GM23338 (cell line): ENCODE measurements around the gene PPFIA4.

Experiments used
- TF ChIP-seq, protein P1 (sequence below), 2 experiments: fragments of 200-600 bp in 1 of 2; sonication (generic) in 1 of 2; conservative IDR thresholded peaks; 2 replicates each; pipeline versions ENCODE4 v1.5.1 to v1.6.1; 2016 to 2017; ENCODE audit warnings: antibody characterized with exemption in 2 of 2, low read depth in 2 of 2, mild to moderate bottlenecking in 2 of 2, moderate library complexity in 1 of 2
- TF ChIP-seq, protein P2 (sequence below): IDR thresholded peaks from 2 replicates; pipeline ENCODE4 v1.6.1; 2016; ENCODE audit warnings: antibody characterized with exemption

DNA sequence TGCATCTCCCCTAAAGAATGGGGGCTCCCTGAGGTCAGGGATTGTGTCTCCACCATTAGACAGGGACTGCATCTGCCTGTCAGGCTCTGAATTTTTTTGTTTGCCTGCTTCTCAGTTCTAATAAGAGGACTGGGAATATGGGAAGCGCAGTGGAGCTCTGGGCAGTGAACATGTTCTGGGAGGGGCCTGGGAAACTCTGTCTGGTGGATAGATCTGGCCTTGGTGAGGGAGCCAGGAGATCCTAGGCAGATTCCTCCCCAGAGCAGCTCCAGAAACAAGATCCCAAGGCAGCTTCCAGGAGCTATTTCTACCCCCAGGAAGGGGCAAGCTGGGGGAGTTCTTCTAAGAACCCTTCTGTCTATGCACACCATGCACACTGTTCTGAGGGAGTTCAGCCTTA lies 72.2 kb downstream of the PPFIA4 start:
- TF ChIP-seq, protein P1, sequence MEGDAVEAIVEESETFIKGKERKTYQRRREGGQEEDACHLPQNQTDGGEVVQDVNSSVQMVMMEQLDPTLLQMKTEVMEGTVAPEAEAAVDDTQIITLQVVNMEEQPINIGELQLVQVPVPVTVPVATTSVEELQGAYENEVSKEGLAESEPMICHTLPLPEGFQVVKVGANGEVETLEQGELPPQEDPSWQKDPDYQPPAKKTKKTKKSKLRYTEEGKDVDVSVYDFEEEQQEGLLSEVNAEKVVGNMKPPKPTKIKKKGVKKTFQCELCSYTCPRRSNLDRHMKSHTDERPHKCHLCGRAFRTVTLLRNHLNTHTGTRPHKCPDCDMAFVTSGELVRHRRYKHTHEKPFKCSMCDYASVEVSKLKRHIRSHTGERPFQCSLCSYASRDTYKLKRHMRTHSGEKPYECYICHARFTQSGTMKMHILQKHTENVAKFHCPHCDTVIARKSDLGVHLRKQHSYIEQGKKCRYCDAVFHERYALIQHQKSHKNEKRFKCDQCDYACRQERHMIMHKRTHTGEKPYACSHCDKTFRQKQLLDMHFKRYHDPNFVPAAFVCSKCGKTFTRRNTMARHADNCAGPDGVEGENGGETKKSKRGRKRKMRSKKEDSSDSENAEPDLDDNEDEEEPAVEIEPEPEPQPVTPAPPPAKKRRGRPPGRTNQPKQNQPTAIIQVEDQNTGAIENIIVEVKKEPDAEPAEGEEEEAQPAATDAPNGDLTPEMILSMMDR (conservative IDR thresholded peaks at IDR 0.05; ENCODE audit: low read depth in 2 of 2): no peak
- TF ChIP-seq, protein P2, sequence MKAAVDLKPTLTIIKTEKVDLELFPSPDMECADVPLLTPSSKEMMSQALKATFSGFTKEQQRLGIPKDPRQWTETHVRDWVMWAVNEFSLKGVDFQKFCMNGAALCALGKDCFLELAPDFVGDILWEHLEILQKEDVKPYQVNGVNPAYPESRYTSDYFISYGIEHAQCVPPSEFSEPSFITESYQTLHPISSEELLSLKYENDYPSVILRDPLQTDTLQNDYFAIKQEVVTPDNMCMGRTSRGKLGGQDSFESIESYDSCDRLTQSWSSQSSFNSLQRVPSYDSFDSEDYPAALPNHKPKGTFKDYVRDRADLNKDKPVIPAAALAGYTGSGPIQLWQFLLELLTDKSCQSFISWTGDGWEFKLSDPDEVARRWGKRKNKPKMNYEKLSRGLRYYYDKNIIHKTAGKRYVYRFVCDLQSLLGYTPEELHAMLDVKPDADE: no peak
